GM19438 (cell line): ENCODE data around the gene HKDC1.
"Not testable (repeated sequence)": the region's sequence is repeated elsewhere in the genome, so short reads cannot be mapped to it uniquely, and the experiment has no call there.

Experiments
- ATAC-seq: cut with Tn5 transposase; IDR thresholded peaks from one replicate; pipeline ENCODE4 v1.9.1; 2021; ENCODE audit warnings: low read depth; ENCODE audit not compliant: unreplicated experiment

Gene HKDC1

GRCh38 chr10:69242040-69242851 lies 22.1 kb downstream of the HKDC1 start:
- no peak for ATAC-seq

DNA sequence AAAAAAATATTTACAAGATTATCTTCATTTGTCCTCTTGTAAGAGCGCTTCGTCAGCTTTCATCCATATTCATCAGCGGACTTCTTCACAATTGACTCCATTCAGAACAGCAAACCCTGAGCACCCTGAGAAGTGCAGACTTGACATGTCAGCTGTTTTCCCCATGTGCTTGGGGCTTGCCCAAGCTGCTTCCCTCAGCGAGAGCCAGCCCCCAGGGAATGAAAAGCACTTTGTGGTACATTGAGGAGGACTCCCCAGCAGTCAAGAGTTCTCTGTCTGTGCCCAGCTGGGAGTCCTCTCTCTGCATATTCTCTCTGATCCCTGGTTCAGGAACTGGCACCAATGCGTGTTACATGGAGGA lies 22.7 kb downstream of the HKDC1 start:
- ATAC-seq = no peak

DNA sequence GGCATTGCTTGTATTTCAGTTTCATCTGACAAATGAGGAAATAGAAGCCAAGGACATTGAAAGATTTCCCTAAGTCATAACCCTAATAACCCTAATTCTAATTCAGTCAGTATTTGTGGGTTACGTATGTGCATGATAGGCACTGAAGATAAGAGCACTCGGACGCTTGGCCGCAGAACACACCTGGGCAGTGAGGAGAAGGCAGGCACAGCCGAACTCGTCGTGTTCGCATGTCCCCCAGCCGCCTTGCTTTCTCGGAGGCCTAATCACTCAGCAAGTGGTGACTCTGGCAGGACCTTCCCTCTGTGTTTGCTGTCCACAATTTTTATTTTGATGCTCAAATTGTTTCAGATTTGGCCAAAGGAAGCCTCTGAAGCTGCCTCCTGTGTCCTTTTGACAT lies 23.7 kb downstream of the HKDC1 start:
- ATAC-seq = no peak

DNA sequence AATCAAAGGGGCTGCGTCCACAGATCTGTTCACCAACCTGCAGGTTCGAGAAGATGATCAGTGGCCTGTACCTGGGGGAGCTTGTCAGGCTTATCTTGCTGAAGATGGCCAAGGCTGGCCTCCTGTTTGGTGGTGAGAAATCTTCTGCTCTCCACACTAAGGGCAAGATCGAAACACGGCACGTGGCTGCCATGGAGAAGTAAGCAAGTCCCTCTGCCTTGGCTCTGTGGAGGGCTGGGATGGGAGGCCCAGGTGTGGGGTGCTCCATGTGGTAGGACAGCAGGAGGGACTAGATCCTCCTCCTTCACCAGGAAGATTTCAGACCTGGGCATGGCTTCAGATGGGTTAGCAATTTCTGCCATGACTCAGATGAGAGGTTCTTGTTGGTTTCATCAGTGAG lies 25.9 kb downstream of the HKDC1 start:
- ATAC-seq = no peak

GRCh38 chr10:69246581-69247312 lies 26.6 kb downstream of the HKDC1 start:
- no peak for ATAC-seq

DNA sequence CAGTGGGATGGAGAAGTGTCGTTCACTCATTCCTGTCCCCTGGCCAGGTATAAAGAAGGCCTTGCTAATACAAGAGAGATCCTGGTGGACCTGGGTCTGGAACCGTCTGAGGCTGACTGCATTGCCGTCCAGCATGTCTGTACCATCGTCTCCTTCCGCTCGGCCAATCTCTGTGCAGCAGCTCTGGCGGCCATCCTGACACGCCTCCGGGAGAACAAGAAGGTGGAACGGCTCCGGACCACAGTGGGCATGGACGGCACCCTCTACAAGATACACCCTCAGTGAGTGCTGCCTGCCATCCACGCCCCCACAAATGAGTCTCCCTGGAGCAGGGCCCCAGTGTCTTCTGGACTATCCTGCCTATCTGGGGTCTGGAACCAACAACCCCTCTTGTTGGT lies 27.2 kb downstream of the HKDC1 start:
- no peak for ATAC-seq

DNA sequence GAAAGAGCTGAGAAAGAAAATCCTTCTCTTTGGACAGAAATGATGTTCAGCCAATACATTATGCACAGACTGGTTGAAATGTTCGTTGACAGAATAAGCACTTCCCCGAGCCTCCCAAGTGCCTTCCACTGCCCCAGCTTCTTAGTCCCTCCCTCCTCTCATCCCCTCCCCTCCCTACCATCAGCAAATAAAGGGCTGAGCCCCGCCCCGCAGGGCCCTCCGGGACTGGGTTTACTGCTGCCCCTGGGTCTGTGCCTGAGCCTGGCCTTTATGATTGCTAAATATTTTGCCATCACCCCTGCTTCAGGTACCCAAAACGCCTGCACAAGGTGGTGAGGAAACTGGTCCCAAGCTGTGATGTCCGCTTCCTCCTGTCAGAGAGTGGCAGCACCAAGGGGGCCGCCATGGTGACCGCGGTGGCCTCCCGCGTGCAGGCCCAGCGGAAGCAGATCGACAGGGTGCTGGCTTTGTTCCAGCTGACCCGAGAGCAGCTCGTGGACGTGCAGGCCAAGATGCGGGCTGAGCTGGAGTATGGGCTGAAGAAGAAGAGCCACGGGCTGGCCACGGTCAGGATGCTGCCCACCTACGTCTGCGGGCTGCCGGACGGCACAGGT lies 28.1 kb downstream of the HKDC1 start:
- ATAC-seq = no peak

GRCh38 chr10:69250041-69250440 lies 29.9 kb downstream of the HKDC1 start:
- ATAC-seq = no peak

- ATAC-seq = not testable (repeated sequence)
Measured at GRCh38 chr10:69251417-69251816, 31.3 kb downstream of the HKDC1 start.

GRCh38 chr10:69253171-69253570 lies 33.0 kb downstream of the HKDC1 start:
- no peak for ATAC-seq

GRCh38 chr10:69254877-69255276 lies 34.7 kb downstream of the HKDC1 start:
- ATAC-seq = no peak

DNA sequence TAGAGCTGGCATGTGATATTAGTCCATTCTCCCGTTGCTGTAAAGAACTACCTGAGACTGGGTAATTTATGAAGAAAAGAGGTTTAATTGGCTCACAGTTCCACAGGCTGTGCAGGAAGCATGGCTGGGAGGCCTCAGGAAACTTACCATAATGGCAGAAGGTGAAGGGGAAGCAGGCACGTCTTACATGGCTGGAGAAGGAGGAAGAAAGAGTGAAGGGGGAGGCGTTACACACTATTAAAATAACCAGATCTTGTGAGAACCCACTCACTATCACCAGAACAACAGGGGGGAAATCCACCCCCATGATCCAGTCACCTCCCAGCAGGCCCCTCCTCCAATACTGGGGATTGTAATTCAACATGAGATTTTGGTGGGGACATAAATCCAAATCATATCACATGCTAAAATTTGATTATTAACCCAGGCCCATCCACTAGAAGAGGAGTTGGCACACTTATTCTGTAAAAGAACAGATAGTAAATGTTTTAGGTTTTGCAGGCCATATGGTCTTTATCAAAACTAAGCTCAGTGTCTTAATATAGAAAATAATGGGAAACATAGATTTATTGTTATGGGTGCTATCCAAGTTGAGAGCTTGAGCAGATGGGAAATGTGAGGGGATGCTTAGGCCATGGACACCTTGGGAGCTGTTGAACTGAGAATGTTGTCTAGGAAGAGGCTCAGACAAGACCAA lies 39.6 kb downstream of the HKDC1 start:
- ATAC-seq = no peak

GRCh38 chr10:69261184-69261583 lies 41.1 kb downstream of the HKDC1 start:
- no peak for ATAC-seq

DNA sequence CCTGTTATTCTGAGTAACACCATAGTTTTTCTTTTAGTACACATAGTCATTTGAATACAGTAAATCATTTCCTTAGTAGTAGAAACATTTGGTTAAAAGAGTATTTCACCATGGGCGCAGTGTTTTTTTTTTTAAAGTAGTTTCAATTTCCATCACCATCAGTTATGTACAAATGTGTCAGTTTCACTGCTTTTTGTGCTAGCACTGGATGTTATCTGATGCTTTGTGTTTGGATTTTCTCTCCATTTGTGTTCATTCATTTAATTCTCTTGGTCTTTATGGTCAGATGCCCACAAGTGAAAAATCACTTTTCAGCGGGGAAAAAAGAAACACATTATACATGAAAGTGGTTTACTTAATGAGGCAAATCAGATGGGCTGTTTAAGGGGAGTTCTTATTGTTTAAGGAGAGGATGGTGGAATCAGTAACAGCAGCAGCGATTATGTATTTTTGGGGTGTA lies 42.2 kb downstream of the HKDC1 start:
- ATAC-seq = no peak

GRCh38 chr10:69265521-69265920 lies 45.4 kb downstream of the HKDC1 start:
- no peak for ATAC-seq

GRCh38 chr10:69268761-69269416 lies 48.8 kb downstream of the HKDC1 start:
- no peak for ATAC-seq

DNA sequence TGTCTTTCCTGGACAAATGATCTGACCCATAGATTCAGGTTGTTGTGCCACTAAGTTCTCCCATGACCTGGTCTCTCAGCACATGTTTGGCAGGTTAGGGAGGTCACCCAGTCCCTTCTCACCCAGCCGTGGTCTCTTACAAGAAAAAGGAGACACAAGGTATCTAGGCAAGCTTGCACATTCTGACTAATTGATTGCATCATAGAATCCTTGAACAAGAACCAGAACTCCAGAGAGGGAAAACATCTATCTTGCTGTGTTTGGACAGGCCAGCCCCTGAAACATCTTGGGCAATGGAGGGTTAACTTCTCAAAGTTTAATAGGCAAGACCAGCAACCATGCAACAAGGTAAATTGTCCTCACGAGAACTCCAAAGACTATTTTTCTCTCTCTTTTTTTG lies 49.6 kb downstream of the HKDC1 start:
- no peak for ATAC-seq

- no peak for ATAC-seq
Measured at GRCh38 chr10:69270990-69271389, 50.9 kb downstream of the HKDC1 start.

DNA sequence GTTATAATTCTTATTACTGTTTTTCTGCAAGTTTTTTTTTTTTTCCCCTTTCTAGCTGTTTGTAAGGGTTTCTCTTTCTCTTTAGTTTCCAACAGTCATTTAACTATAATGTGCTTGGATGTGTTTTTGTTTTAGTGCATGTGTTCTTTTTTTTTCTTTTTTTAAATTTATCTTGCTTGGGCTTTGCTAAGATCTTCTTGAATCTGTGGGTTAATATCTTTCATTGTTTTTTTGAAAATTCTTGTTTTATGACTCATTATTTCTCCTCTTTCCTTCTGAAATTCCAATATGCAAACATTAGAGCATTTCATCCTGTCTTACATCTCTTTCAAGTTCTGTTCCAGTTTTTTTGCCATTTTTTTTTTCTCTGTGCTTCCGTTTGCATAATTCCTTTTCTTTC lies 52.5 kb downstream of the HKDC1 start:
- no peak for ATAC-seq

GRCh38 chr10:69275444-69275843 lies 55.3 kb downstream of the HKDC1 start:
- no peak for ATAC-seq
